ENCODE measurements around the gene MTX1.
"Not testable (repeated sequence)": the region's sequence is repeated elsewhere in the genome, so short reads cannot be mapped to it uniquely, and the experiment has no call there.

Gene MTX1, protein sequence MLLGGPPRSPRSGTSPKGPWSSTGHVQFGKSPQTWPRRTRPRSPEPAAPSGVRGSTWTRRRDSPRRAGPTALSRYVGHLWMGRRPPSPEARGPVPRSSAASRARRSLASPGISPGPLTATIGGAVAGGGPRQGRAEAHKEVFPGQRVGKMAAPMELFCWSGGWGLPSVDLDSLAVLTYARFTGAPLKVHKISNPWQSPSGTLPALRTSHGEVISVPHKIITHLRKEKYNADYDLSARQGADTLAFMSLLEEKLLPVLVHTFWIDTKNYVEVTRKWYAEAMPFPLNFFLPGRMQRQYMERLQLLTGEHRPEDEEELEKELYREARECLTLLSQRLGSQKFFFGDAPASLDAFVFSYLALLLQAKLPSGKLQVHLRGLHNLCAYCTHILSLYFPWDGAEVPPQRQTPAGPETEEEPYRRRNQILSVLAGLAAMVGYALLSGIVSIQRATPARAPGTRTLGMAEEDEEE

DNA sequence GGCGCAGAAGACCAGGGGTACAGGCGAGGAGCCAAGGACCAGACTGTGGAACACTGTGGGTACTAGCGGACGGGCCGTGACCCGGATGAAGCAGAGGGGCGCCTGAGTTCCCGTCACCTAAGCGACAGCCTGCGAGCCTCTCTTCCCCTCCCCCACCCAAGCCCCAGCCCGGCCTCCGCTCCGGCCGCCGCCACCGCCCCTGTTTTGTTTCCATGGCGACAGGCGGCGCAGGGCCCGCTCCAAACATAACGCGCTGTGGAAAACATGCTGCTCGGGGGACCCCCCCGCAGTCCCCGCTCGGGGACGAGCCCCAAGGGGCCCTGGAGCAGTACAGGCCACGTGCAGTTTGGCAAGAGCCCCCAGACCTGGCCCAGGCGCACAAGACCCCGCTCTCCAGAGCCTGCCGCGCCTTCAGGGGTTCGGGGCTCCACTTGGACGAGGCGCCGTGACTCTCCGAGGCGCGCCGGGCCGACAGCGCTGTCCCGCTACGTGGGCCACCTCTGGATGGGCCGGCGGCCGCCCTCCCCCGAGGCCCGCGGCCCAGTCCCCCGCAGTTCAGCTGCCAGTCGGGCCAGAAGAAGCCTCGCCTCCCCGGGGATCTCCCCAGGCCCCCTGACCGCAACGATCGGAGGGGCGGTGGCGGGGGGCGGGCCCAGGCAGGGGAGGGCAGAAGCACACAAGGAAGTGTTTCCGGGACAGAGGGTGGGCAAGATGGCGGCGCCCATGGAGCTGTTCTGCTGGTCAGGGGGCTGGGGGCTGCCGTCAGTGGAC is at the start of gene MTX1:
Gene MTX1, plus strand, starts transcription at position 155 of the 771 bp plus-strand sequence. Its CDS starts 110 bp downstream, at position 265.
- DNase-seq, result peak; percentile 67 to 70

DNA sequence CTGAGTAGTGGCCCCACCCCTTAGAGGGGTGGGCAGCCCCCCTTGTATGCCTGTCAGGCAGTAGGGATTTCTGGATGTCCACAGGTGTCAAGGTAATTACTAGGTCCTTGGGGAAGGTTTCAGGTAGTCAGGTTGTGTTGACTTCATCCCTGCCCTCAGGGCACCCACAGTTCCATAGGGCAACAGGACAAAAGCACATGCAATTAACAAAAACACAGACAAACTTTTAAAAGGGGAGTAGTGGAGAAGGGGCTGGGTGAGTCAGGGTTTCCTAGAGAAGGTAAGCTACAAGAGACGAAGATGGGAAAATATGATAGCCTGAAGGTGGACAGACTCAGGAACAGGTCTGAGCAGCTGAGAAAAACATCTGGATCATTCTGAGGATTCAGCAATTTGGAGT is 49.5 kb upstream of the MTX1 start:
- DNase-seq, result no peak

DNA sequence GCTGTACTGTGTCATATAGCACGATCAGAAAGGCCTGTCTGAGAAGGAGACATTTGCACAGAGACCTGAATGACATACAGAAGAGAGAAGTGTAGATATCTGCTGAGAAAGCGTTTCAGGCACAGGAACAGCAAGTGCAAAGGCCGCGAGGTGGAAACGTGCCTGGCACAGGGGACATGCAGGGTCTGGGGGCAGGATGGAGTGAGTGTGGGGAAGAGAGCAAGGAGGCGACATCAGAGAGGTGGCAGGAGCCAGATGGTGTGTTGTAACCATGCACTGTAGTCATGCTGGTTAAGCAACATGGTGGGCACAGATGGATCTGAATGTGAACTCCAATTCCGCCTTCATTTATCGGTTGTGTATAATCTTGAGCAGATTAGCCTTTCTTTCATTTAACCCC is 48.4 kb upstream of the MTX1 start:
- DNase-seq, result no peak

DNA sequence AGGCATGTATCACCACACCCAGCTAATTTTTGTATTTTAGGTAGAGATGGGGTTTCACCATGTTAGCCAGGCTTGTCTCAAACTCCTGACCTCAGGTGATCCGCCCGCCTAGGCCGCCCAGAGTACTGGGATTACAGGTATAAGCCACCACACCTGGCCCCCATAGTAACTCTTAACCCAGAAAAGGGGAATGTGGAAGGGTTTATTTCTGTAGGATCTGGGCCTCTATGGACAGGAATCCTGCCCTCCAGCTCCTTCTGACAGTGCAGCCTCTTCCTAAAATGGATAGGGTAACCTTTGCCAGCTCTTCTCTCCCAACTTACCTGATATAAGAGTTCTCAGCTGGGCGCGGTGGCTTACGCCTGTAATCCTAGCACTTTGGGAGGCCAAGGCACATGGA is 45.9 kb upstream of the MTX1 start:
- DNase-seq, result not testable (repeated sequence)

DNA sequence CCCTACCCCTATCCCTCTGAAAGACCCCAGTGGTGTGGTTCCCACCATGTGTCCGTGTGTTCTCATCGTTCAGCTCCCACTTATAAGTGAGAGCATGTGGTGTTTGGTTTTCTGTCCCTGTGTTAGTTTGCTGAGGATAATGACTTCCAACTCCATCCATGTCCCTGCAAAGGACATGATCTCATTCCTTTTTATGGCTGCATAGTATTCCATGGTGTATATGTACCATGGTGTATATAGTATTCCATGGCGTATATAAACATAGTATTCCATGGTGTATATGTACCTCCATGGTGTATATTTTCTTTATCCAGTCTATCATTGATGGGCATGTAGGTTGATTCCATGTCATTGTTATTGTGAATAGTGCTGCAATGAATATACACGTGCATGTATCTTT is 44.7 kb upstream of the MTX1 start:
- DNase-seq, result not testable (repeated sequence)

DNA sequence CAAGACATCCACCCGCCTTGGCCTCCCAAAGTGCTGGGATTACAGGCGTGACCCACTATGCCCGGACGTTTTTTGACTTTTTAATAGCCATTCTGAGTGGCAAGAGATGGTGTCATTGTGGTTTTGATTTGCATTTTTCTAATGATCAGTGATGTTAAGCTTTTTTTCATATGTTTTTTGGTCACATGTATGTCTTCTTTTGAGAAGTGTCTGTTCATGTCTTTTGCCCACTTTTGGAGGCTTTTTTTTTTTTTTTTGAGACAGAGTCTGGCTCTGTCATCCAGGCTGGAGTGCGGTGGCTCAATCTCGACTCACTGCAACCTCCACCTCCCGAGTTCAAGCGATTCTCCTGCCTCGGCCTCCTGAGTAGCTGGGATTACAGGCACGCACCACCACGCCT is 43.9 kb upstream of the MTX1 start:
- DNase-seq, result not testable (repeated sequence)

DNA sequence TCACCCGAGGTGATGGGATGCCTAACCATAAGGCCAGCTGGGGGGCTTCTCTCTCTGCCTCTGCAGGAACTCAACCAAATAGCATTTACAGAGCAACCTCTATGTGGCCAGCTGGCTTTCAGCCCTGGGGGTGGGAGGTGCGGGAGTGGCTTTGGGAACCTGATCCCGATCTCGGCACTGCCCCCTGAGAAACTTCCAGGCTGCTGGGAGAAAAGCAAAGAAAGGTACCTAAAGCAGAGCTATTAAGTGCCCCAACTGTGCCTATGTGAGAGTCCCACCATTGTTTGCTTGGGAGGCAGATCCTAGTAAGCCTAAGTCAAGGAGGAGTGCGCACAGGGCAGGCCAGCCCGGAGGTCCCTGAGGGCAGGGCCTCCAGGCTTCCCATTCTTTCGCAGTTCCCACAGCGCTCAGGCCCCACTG is 42.4 kb upstream of the MTX1 start:
- no peak for DNase-seq

DNA sequence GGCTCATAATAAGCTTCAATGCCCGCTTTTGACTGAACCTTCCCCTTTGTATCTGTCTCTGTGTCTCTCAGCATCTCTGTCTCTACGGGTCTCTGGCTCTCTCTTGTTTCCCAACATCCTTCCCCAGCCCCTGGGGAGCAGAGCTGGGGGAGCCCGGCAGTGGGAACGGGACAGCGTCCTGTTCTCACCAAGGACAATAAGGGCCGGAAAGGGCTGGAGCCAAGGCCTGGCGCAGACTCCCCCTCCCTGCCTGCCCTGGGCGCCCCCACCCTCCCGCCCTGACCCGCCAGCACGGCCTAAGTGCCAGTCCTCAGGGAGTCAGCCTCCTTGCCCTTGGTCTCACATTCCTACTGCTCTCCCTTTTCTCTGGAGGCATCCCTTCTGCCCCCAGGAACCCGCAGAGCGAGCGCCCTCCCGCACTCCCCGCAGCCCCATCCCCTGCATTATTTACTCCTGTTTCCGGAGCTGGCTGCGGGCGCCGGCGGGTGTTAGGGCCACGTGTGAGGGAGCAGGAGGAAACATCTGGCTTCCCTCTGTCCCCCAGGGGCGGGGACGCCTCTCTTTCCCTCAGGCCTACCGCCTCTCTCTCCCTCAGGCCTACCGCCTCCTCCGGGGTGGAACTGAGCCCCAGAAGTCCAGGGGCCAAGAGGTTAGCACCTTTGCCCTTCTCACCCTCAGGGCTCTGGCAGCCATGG is 41.9 kb upstream of the MTX1 start:
- peak in 1 of 2 donors; percentile 49 for DNase-seq

DNA sequence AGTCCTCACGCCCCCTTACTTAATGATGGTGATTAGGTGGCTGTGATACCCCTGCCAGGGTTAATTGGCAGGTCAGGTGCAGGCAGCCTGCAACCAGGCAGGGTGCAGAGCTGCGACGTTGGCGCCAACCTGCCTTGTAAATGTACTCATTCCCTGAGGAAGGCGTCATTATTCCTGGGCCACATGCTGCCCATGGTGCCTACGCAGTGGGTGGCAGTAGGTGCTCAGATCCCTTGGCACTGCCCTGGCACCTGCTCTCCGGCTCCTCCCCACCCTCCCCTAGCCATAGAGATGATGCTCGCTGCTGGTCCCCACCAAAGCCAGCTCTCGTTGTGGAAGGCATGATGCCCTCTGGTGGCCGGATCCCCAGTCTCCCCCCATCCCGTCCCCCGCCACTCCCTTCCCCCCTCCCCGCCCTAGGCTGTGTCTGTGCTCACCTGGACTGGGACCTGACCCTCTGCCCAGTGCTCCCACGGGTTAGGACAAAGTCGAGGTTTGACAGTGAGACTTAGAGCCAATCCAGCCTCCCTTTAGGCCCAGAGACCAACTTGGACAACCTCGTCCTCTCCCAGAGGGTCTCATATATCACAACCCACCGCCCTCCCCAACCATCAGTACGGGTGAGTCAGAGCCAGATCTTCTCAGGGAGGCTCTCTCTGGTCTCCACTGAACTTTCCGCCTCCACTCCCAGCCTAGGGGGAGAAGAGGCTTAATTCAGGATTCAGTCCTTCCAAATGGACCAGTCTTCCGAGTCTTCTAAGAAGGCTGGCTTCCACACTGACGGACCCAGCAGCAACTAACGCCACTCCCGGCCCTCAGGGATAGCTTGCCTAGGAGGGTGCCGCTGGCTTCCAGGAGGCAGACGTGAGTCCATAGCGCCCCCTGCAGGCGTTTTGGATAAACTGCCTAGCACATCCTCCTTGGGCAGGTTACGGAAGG is 41.1 kb upstream of the MTX1 start:
- DNase-seq, result peak; percentile 81 to 88

DNA sequence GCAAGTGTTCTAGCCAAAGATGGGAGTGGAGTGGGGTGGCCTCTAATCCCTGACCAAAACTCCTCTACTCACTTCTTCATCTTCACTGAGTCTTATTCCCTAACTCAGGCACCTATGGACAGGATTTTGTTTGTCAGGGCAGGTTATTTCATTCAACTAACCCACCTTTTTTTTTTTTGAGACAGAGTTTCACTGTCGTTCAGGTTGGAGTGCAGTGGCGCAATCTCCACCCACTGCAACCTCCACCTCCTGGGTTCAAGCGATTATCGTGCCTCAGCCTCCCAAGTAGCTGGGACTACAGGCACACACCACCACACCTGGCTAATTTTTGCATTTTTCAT is 40.4 kb upstream of the MTX1 start:
- DNase-seq, result not testable (repeated sequence)

DNA sequence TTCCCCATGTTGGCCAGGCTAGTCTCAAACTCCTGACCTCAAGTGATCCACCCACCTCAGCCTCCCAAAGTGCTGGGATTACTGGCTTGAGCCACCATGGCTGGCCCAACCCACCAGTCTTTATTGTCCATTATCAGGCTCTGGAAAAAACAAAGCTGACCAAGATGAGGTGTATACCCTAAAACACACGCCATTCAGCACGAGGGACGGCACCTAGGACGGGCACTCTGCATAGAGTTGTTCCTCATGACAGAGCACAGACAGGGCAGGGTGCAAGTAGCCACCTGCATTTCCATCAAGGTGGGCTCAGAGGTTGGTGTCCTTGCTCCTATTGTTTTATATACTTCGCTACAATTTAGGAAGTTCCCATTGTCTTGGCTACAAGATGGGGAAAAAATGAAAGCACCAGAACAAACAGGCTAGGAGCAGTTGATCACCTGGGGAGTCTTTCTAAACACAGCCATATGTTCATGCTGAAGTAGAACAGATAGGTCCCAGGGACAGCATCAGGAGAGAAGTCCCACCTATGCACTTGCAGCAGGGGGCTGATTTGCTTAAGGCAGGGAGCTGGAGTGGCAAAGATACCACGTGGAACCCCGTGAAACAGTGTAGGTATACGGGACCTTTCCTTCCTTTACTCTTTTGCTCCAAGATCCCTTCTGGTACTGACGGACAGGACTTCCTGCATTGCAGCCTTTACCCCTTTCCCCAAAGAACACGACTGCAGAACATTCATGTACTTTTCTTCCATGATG is 39.9 kb upstream of the MTX1 start:
- no peak for DNase-seq

DNA sequence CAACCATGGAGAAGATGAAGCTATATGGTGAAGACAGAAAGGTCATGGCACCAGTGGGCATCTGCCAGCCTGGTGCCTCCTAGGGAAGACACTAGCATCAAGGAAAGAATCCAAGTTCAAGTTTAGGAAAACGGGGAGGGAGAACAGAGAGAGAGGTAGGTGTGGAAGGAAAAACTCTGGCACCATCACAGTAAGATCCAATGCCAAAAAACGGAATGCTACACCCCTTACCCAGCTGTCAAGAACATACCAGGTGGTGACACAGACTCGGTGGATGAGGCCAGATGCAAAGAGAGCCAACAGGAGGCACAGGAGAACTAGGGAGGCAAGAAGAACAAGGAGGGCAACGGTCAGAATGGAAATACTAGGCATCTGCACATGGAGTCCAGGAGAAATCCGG is 39.0 kb upstream of the MTX1 start:
- DNase-seq, result no peak

DNA sequence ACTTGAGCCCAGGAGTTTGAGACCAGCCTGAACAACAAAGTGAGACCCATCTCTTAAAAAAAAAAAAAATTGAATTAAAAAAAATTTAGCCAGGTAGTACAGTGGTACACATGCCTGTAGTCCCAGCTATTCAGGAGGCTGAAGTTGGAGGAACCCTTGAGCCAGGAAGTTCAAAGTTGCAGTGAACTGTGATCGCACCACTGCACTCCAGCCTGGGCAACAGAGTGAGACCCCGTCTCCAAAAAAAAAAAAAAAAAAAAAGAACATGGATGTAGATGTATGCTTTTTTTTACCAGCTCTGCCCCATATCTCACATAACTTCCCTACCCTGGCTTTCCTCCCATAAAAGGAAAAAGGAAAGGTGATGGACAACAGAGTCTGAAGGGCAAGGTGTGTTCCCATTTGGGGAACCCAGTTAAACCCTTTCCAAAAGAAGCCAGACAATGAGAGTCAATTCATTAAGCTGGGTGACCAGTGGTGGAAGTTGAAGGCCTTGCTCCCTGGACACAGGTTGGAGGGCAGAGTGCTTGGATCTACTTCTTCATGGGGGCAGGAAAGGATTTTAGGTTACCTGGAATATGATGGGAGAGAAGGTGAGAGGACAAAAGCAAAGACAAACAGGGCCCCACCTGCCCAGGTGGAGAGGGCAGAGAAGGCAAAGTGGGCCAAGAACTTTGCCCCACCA is 38.3 kb upstream of the MTX1 start:
- no peak for DNase-seq

DNA sequence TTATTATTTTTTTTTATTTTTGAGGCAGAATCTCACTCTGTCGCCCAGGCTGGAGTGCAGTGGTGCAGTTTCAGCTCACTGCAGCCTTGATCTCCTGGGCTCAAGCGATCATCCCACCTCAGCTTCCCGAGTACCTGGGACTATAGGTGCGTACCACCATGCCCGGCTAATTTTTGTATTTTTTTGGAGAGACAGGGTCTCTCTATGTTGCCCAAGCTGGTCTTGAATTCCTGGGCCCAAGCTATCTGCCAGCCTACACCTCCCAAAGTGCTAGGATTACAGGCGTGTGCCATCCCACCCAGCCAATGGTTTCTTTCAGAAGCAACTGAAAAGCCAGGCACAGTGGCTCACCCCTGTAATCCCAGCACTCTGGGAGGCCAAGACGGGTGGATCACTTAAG is 37.7 kb upstream of the MTX1 start:
- DNase-seq, result no peak

DNA sequence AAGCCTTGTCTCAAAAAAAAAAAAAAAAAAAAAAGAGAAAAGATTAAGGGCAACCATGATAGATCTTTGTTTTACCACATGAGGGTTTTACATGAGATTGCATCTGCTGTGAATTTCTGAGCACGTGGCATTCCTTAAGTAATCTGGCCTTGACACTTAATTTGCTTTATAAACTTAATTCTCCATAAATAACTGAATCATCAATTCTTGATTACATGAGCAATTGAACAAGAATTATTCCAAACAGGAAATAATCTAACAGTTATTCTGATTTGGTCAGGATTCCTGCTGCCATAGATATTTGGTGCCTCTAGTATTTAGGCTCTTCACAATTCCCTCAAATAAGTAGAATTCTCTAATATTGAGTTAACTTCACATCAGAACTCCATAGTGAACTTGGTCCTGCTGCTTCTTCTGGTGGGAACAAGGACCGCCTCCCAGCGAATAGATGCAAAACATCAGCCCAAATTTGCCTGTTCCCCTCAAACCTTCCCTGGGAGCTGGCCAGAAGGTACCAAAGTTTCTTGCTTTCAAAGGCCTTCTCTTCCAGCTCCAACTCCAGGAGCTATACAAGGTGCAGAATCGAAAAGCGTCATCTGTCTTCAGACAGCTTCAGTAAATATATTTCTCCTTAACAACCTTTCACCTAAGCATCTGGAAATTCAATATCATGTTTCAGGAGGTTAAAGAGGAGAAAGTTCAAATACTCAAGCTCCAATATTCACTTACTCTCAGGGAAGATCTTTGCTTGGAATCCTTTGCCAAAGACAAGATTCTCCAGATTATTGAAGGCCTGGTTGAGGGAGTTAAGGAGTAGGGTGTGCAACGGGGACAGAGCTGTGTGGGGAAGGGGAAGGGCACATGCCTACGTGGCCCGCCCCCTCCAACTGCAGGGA is 36.4 kb upstream of the MTX1 start:
- DNase-seq, result no peak

DNA sequence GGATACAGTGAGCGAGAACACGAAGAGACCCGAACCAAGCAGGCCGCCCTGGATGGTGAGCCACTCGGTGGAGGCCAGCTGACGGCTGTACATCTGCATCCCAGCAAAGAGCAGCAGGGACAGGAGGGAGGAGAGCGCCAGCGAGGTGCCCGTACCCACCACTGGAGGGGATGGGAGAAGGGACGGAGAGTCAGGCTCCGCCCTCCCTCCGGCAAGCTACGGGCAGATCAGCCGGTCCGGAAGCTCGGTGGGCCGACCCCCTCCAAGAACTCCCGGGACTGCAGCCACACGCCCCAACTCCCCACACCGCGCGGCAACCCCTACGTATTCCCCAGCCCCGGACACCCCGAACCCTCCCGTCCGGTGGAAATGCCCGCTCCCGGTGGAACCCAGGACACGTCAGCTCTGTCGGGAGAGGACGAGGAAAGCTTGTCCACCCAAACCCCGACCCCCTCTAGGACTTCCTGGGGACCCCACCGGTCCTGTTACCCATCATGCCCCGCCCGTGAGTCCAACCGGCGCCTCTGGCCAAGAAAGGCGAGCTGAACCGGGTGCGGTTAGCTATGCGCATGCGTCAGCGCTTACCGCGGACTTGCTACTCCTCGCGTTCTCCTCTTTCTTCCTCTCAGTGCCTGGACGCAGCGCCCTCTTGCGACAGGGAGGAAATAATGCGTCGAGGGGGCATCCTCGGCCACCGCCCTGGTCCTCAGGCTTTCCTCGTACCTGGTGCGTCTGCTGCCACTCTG is 35.6 kb upstream of the MTX1 start, which contains the start of gene KRTCAP2:
Gene KRTCAP2, minus strand, starts transcription at position 573 of the 746 bp plus-strand sequence. Its CDS starts 80 bp downstream, at position 493.
- DNase-seq, result peak; percentile 93 to 95

DNA sequence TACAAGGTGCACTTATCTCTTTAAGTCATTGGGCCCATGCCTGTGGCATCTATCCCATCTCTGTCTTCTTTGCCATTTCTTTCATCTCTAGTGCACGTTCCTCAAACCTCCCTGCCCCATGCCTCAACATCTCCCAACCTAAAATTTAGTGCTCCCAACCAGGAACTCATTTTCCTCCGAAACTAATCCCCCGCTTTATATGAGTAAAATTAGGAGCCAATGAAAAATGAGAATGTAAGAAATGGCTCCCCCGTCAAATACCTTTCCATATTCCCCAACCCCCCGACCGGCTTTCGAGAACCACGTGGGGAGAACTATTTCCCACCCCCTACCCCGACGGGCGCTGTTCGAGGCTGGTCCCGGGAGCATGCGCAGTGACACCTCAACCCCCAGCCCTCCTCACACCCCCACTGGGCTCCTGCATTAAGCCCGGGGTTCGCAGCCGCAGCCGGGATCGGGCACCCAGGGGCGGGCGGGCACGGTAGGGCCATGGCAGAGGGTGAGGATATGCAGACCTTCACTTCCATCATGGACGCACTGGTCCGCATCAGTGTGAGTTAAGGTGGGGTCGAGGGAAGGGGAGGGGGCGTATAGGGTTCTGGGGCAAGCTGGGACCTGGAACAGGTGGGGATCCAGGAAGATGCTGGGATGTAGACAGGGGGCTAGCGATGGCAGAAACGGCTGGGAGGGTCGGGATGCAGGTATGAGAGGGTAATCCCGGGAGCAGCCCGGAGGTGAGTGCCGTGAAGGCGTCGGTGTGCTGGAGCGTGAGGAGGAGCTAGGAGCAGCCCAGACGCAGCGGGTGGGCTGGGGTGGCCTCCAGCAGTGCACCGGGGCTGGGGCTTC is 34.8 kb upstream of the MTX1 start, which contains the start of gene TRIM46:
Gene TRIM46, plus strand, starts transcription at position 372 of the 846 bp plus-strand sequence. Its CDS starts 118 bp downstream, at position 490.
- peak; percentile 42 to 82 for DNase-seq
